ENCODE data around the gene LCP1. TPM values are rescaled to one million over a fixed set of nuclear protein-coding genes. Genes with fewer than 3 reads are reported as not detected.
"Not testable (repeated sequence)": the region's sequence is repeated elsewhere in the genome, so short reads cannot be mapped to it uniquely, and the experiment has no call there.

Gene LCP1
- 10 to 100 TPM in 3 of 4 donors, 1 to 10 TPM in 1; 8.0 to 18.3 (median 11.1) TPM for polyA plus RNA-seq (ENCODE audit: insufficient read length in 4 of 4)

GRCh38 chr13:46181840-46182490 lies at the start of gene LCP1:
LCP1 (minus strand) TSS chr13:46182177; CDS start chr13:46159662, 22,515 bp downstream.
- DNase-seq (ENCODE audit: low read depth in 4 of 4, low spot score in 3 of 4) = no peak

GRCh38 chr13:46229251-46229650 lies 47.3 kb upstream of the LCP1 start:
- no peak for DNase-seq (ENCODE audit: low read depth in 4 of 4, low spot score in 3 of 4)

GRCh38 chr13:46220234-46220633 lies 38.3 kb upstream of the LCP1 start:
- DNase-seq (ENCODE audit: low read depth in 4 of 4, low spot score in 3 of 4) = not testable (repeated sequence)

DNA sequence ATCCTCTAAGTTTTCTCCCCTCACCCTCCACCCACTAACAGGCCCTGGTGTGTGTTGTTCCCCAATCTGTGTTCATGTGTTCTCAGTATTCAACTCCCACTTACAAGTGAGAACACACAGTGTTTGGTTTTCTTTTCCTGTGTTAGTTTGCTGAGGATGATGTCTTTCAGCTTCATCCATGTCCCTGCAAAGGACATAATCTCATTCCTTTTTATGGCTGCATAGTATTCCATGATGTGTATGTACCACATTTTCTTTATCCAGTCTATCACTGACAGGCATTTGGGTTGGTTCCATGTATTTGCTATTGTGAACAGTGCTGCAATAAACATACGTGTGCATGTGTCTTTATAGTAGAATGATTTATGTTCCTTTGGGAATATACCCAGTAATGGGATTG lies 32.8 kb upstream of the LCP1 start:
- DNase-seq (ENCODE audit: low read depth in 4 of 4, low spot score in 3 of 4) = not testable (repeated sequence)

GRCh38 chr13:46213242-46213641 lies 31.3 kb upstream of the LCP1 start:
- no peak for DNase-seq (ENCODE audit: low read depth in 4 of 4, low spot score in 3 of 4)

DNA sequence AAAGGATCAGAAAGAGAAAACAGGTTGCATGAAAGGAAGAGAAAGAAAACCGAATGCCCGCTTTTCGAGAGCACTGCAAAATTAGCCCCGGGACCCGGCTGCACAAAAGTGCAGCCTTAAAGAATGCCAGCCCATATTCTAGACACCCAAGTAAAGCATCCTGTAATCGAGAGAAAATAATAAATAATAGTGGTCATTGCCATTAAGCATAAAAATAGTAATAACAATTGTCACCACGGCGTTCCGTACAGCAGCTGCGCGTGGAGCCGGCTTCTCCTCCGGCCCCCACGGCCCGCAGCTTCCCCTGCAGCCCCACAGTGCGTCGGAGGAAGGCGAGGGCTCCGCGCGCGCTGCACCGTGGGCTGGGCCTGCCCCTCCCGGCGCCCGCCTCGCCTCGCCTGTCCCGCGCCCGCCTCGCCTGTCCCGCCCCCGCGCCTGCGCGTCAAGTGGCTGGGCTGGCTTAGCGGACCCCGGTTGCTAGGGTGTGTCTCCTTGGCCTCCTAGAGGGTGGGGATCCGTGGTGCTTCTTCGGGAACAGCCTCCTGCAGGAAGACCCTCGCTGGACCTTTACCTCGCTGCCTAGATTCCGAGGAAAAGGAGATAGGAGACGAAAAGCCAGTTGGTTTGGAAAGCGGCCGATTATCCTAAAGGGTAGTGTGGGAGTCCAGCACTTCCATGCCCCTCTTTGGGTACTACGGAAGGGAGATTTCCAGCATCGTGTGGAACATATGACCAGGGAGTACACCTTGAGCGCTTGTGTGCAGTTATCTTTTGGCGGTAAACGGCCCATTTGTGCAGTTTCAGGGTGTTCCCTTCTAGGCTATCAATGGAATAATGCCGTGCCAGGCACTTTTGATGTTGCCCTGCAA lies 29.7 kb upstream of the LCP1 start, which contains the start of gene LRRC63:
Gene LRRC63, plus strand, starts transcription at position 446 of the 869 bp plus-strand sequence. CDS start 1,107 bp downstream, outside the sequence.
- DNase-seq (ENCODE audit: low read depth in 4 of 4, low spot score in 3 of 4) = peak in 3 of 4 donors; percentile 32 to 42 (median 38)

DNA sequence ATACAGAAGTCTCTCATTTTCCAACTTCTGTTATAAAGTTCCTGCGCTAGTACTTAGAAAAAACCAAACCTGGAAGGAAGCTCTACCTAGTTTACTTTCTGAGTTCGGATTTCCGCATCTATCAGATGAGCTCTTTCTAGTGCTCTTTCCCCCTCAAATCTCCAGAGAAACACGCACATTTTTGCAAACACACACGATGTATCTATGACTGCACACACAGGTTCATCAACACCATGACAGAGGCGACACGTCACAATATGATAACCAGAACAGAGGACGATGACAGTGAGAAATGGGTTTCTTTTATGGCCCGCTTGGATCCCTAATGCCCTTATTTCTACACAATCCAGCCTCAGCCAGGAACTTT lies 29.1 kb upstream of the LCP1 start:
- no peak for DNase-seq (ENCODE audit: low read depth in 4 of 4, low spot score in 3 of 4)

DNA sequence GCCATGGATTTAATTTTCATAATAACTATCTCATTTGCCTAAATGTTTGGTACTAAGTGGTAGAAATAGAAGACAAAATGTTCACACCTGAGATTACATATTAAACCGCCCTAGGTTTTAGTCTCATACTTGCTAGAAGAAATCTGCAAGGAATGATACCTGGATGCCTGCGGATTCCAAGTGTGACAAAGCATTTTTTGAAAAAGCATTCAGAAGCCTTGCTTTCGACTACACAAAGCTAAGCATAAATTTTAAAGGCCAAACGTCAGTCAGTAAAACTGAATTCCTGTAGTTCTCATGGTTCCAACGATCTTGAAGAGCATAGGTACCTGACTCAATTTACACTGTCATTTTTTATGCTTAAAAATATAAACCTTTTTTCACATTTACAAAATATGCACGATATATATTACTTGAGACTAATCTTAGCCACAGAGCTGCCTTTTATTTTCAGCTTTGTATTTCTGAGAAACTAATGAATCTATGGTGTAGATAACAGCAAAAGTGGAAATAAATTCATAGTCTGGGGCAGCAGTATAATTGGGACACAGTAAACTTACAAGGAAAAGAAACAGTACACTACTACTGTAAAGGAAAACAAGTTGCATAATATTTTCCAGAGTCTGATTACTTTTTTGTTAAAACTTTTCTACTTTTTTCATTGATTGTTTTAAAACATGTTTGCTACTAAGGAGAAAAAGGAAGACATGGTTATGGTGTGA lies 28.5 kb upstream of the LCP1 start:
- no peak for DNase-seq (ENCODE audit: low read depth in 4 of 4, low spot score in 3 of 4)

DNA sequence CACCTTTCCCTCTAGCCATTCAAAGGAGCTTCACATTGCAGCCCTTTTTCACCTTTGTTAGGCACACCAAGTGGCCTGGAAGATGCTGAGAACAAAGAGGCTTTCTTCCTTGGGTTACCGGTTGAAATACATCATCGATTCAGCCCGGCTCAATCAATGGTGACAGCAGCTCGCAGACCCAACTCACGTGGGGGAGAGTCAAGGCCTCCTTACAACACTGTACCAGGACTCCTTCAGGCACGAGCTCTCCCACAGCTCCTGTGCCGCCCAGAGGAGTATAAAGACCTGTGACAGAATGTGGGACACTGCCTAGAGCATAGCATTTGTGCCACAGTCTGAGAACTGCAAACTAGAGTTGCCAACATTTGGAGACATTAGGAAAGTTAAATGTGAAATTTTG lies 25.9 kb upstream of the LCP1 start:
- DNase-seq (ENCODE audit: low read depth in 4 of 4, low spot score in 3 of 4) = no peak

- DNase-seq (ENCODE audit: low read depth in 4 of 4, low spot score in 3 of 4) = no peak
Measured at GRCh38 chr13:46206143-46206542, 24.2 kb upstream of the LCP1 start.

DNA sequence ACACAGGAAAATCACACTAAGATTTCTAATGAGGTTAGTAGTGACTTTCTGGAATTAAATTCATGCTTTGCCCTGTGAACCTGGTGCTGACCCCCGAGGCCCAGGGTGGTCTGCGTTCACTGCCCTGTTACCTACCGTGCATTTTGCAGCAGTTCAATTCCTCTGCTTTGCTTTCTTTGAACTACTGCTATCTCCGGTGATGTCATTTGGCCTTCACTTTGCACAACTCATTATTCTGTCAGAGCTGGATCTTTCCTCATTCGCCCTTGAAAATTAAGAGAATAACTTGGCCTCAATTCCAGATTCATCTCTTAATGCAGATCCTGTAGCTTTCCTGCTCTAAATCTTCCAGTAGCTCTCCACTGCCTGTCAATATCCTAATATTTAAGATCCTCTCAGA lies 21.0 kb upstream of the LCP1 start:
- no peak for DNase-seq (ENCODE audit: low read depth in 4 of 4, low spot score in 3 of 4)

DNA sequence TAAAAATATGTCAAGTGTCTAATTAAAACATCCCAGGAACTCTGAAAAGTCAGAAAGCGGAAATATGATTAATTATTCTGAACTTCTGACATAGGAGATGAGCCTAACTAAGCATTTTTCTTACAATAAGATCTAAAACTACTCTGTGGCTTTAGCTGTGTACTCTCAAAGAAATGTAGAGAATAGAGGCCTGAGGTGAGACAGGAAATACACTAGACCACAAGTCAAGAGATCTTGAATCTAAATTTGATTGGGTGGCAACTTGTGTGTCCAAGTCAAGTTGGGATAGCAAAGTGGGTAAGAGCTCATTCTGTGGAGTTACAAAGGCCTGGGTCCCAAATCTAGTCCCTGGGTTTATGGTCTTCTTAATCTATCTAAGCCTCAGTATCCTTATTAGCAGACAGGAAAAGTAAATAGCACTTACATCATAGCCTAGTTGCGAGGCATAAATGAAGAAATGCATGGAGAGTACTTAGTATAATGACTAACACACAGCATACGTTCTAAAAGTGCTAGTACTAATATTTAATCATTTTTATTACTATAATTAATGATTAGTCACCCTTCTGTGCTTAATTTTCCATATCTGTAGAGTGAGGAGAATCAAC lies 20.3 kb upstream of the LCP1 start:
- no peak for DNase-seq (ENCODE audit: low read depth in 4 of 4, low spot score in 3 of 4)

- no peak for DNase-seq (ENCODE audit: low read depth in 4 of 4, low spot score in 3 of 4)
Measured at GRCh38 chr13:46198696-46199193, 16.8 kb upstream of the LCP1 start.

- no peak for DNase-seq (ENCODE audit: low read depth in 4 of 4, low spot score in 3 of 4)
Measured at GRCh38 chr13:46197299-46198048, 15.5 kb upstream of the LCP1 start.

GRCh38 chr13:46195016-46195415 lies 13.0 kb upstream of the LCP1 start:
- DNase-seq (ENCODE audit: low read depth in 4 of 4, low spot score in 3 of 4) = no peak

DNA sequence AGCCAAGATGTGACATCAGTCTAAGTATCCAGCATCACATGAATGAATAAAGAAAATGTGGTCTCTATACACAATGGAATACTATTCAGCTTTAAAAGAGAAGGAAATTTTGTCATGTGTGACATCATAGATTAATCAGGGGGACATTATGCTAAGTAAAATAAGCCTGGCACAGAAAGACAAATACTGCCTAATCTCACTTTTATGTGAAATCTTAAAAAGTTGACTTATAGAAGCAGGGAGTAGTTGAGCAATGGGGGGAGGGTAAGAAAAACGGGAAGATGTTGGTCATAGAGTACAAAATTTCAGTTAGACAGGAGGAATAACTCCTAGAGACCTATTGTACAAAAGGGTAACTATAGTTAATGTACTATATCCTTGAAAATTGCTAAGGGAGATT lies 10.4 kb upstream of the LCP1 start:
- DNase-seq (ENCODE audit: low read depth in 4 of 4, low spot score in 3 of 4) = no peak

DNA sequence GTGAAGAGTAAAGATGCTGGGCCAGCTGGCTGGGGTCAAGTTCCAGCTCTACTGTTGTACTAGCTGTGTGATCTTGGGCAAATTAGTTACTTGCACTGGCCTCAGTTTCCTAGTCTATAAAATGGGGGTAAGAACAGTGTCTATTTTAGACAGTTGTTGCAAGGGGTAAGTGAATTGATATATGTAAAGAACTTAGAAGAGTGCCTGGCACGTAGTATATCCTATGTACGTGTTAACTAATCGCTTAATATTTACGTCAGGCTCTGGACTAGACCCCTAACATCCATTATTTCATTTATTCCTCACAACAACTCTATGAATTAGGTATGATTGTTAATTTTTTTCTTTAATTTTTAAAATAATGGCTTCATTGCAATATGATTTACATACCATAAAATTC lies 3.7 kb upstream of the LCP1 start:
- DNase-seq (ENCODE audit: low read depth in 4 of 4, low spot score in 3 of 4) = no peak

DNA sequence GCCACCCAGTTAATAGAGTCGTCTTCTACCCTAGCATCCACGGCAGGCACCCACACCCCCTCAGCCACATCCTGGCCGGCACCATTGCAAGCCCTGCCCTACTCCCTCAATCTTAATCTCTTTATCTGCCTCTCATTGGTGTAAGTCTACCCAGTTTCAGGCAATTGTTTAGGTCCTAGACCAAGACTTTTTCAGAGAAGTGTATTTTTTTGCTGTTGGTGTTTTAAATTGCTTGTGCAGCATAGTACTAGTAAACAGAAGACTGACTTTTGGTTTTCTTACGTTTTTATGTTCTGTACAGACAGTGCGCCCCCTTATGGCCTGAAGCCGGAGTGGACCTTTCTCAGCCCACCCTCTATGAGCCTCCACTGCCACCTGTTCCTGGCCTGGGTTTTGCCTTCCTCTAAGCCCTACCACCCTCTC lies 2.3 kb upstream of the LCP1 start:
- no peak for DNase-seq (ENCODE audit: low read depth in 4 of 4, low spot score in 3 of 4)

DNA sequence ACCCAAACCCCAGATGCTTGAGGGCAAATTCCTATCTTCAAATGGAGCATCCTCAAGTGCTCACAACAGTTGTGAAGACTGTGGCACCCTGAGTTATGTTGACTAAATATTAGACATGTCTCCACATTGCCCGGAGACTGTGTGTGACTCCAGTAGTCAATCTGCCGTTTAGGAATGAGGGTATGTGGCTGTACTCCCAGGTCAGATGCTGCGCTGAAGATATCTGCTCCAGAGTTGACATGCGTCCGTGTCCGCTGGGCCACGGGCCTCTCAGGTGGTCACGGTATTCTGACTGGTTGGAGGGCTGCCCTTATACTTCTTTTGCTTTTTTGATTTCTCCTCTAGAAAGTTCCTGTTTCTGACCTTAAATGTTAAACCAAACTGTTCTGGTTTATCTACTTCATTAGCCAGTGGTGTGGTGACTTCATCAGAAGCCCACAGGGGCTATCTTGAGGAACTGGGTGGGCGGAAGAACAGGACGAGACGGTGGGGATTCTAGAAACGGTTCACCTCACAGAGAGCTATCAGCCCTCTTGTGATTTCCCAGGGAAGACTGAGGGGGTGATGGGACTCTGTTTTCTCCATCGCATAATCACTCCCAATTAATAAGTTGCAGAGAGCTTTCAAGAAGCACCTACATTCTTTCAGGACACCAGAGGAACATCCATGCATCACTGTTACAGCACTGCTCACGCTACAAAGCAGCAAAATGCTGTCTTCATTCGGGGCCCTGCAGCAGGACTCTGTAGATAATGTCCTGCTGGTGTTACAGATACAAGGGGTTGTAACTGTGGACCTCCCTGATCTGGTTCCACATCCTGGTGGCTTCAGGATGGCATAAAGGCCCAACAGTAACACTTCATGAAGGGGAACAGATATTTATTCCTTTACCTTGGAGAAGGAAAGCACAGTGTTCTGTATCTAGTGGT lies 1.3 kb upstream of the LCP1 start:
- DNase-seq (ENCODE audit: low read depth in 4 of 4, low spot score in 3 of 4) = no peak

Data from left renal pelvis (tissue), 4 donors.